B cell (primary cell): ENCODE measurements around the gene ISM1. TPM values are rescaled to one million over a fixed set of nuclear protein-coding genes. Genes with fewer than 3 reads are reported as not detected.

Source experiments
- ATAC-seq: fragments of 200-7000 bp; cut with Tn5 transposase; one replicate; pipeline ENCODE4 v1.10.0; 2021; ENCODE audit warnings: low read depth, mild to moderate bottlenecking, moderate number of reproducible peaks, moderate library complexity
- CTCF ChIA-PET: fragments of 350-600 bp; sonication (Branson Sonifier 250); formaldehyde crosslinking; loops from one replicate; lab custom pipeline; 2021; ENCODE audit warnings: antibody characterized with exemption, inconsistent platforms; lab: Charles Lee
- POLR2A ChIA-PET: fragments of 350-600 bp; sonication (Branson Sonifier 250); formaldehyde crosslinking; loops from one replicate; lab custom pipeline; 2021; ENCODE audit warnings: antibody characterized with exemption; lab: Charles Lee
- DNase-seq: peaks from one replicate; pipeline ENCODE4 v3.0.0; 2013
- H2AFZ ChIP-seq: 2 replicates; pipeline ENCODE4 v1.6.1; 2012; ENCODE audit warnings: mild to moderate bottlenecking, low read depth, low read length; ENCODE audit not compliant: insufficient read depth, poor library complexity, severe bottlenecking
- H3K27ac ChIP-seq, 2 donors: 1 replicate in 1 of 2; 2 replicates in 1 of 2; pipeline ENCODE4 v1.5.1; 2012 to 2013; ENCODE audit warnings: low read length in 2 of 2, mild to moderate bottlenecking in 2 of 2, moderate library complexity in 1 of 2
- H3K27me3 ChIP-seq, 4 experiments: fragments of 200-600 bp in 1 of 4; sonication (generic) in 1 of 4; replicated peaks in 1 of 4; 1 replicate in 2 of 4; 2 replicates in 2 of 4; pipeline versions ENCODE4 v1.6.1 to v1.7.0; 2013 to 2016; ENCODE audit warnings: low read length in 3 of 4, mild to moderate bottlenecking in 2 of 4, mixed read lengths in 1 of 4, moderate library complexity in 1 of 4; ENCODE audit not compliant: insufficient read depth in 4 of 4, control insufficient read depth in 3 of 4; ENCODE audit errors: control extremely low read depth in 1 of 4
- H3K36me3 ChIP-seq, 2 experiments: replicated peaks in 1 of 2; 1 replicate in 1 of 2; 2 replicates in 1 of 2; pipeline versions ENCODE4 v1.6.1 to v1.7.1; 2013; ENCODE audit warnings: low read length in 1 of 2; ENCODE audit not compliant: insufficient read depth in 2 of 2, control insufficient read depth in 1 of 2; ENCODE audit errors: control extremely low read depth in 1 of 2, extremely low read depth in 1 of 2
- H3K4me1 ChIP-seq, 2 donors: fragments of 200-600 bp in 1 of 2; sonication (generic) in 1 of 2; 1 replicate in 1 of 2; 2 replicates in 1 of 2; pipeline versions ENCODE4 v1.5.1 to v1.6.1; 2013 to 2017; ENCODE audit warnings: low read length in 2 of 2; ENCODE audit not compliant: control insufficient read depth in 2 of 2, insufficient read depth in 2 of 2
- H3K4me2 ChIP-seq: replicated peaks from 2 replicates; pipeline ENCODE3; 2012; ENCODE audit warnings: mild to moderate bottlenecking, low read depth, low read length; ENCODE audit not compliant: poor library complexity, severe bottlenecking
- H3K4me3 ChIP-seq, 5 experiments: fragments of 200-600 bp in 1 of 5; sonication (generic) in 1 of 5; 1 replicate in 3 of 5; 2 replicates in 2 of 5; pipeline versions ENCODE4 v1.5.1 to v1.7.0; 2011 to 2016; ENCODE audit warnings: low read length in 4 of 5, mild to moderate bottlenecking in 4 of 5, low read depth in 2 of 5, control low read depth in 1 of 5, moderate library complexity in 1 of 5; ENCODE audit not compliant: insufficient read depth in 1 of 5; ENCODE audit errors: control extremely low read depth in 1 of 5, extremely low read depth in 1 of 5
- H3K79me2 ChIP-seq: fragments of 200-600 bp; sonication (generic); one replicate; pipeline ENCODE4 v1.6.0; 2016; ENCODE audit warnings: low read length; ENCODE audit not compliant: control insufficient read depth, insufficient read depth
- H3K9ac ChIP-seq: fragments of 200-600 bp; sonication (generic); 2 replicates; pipeline ENCODE4 v1.6.1; 2017; ENCODE audit warnings: mild to moderate bottlenecking, low read length, moderate library complexity
- H3K9me3 ChIP-seq, 3 donors: one replicate each; pipeline versions ENCODE4 v1.6.1 to v1.7.1; 2013; ENCODE audit warnings: low read length in 2 of 3; ENCODE audit not compliant: control insufficient read depth in 2 of 3, insufficient read depth in 1 of 3; ENCODE audit errors: control extremely low read depth in 1 of 3
- H4K20me1 ChIP-seq: 2 replicates; pipeline ENCODE4 v1.6.0; 2012; ENCODE audit warnings: mild to moderate bottlenecking, low read length; ENCODE audit not compliant: insufficient read depth, control insufficient read depth, poor library complexity, severe bottlenecking
- H3K27ac Mint-ChIP-seq: one replicate; pipeline ENCODE4 v1.8.0; 2021; ENCODE audit warnings: mixed read lengths
- H3K27me3 Mint-ChIP-seq: one replicate; pipeline ENCODE4 v1.8.0; 2021; ENCODE audit warnings: mixed read lengths
- H3K4me1 Mint-ChIP-seq: one replicate; pipeline ENCODE4 v1.8.0; 2021; ENCODE audit warnings: mixed read lengths
- H3K4me3 Mint-ChIP-seq: one replicate; pipeline ENCODE4 v1.8.0; 2021; ENCODE audit warnings: mixed read lengths
- H3K9me3 Mint-ChIP-seq: one replicate; pipeline ENCODE4 v1.8.0; 2022; ENCODE audit warnings: mixed read lengths; ENCODE audit not compliant: insufficient read depth
- EZH2 ChIP-seq: IDR thresholded peaks from 2 replicates; pipeline ENCODE4 v1.6.1; 2012; ENCODE audit warnings: borderline replicate concordance, low read depth, mild to moderate bottlenecking, moderate library complexity, low read length; ENCODE audit not compliant: insufficient read depth, poor library complexity, severe bottlenecking
- WGBS: methylation state at CpG from one replicate; pipeline ENCODE4 v1.1.5; 2013; ENCODE audit warnings: missing lambda C conversion rate; ENCODE audit not compliant: insufficient coverage; 5-methylcytosine and 5-hydroxymethylcytosine counted together
- intact Hi-C: fragments of 100-400 bp; cut with micrococcal nuclease; formaldehyde crosslinking; loops from one replicate; pipeline ENCODE4 v1.10.0; 2022
- polyA plus RNA-seq: library from polyadenylated mRNA; depleted of rRNA; stranded (reverse); fragments of >200 nt; gene quantifications from 2 replicates; pipeline ENCODE4 v1.2.3, GENCODE V29; 2012
- total RNA-seq, 2 donors: library from RNA; stranded (reverse); fragments of 120-200 nt in 1 of 2; gene quantifications; 1 replicate in 1 of 2; 2 replicates in 1 of 2; pipeline versions ENCODE4 v1.2.3 to v1.2.4, GENCODE V29; 2013 to 2022
- TF ChIP-seq, protein P1 (sequence below): fragments of 200-600 bp; IDR thresholded peaks from one replicate; pipeline ENCODE4 v1.8.0; 2022; ENCODE audit warnings: antibody characterized with exemption, mild to moderate bottlenecking

Gene ISM1
- total and polyA plus RNA-seq, 2 donors (not counting 1 experiment from before 2014, with no cell fraction given): not detected

DNA sequence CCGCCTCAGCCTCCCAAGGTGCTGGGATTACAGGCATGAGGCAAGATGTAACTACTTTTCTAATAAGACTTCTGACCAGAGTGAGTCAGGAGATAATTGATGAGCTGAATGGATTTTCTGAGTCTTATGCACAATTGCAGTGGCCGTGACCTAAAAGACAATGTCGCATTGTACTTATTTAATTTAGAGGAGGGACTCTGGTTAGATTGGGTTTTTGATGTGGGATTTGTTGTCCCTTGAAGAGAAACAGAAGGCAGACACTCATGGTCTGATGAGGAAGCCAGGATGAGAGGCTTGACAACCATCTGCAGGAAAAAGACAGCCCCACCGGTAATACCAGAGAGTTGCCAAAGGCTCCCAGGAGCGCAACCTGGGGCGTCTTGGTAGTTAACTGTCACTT lies 68.0 kb downstream of the ISM1 start:
- Histone ChIP-seq H3K27me3 (peaks cover 0 to 3% (median 0%) of the 10 kb centered on the region in 4 experiments), H3K4me2 (no peak overlapping the region), H3K36me3 (no peaks in the 10 kb centered on the region), H4K20me1 (no peaks in the 10 kb centered on the region), H3K79me2 (no peaks in the 10 kb centered on the region), H3K4me1 (no peaks in the 10 kb centered on the region), H3K9ac (no peak overlapping the region), H3K4me3 (no peak overlapping the region), H3K27ac (no peak overlapping the region), H3K9me3 (no peaks in the 10 kb centered on the region), H2AFZ (no peak overlapping the region)
- ChIA-PET CTCF (no interaction called here), POLR2A (no interaction called here)
- TF ChIP-seq, protein P1, sequence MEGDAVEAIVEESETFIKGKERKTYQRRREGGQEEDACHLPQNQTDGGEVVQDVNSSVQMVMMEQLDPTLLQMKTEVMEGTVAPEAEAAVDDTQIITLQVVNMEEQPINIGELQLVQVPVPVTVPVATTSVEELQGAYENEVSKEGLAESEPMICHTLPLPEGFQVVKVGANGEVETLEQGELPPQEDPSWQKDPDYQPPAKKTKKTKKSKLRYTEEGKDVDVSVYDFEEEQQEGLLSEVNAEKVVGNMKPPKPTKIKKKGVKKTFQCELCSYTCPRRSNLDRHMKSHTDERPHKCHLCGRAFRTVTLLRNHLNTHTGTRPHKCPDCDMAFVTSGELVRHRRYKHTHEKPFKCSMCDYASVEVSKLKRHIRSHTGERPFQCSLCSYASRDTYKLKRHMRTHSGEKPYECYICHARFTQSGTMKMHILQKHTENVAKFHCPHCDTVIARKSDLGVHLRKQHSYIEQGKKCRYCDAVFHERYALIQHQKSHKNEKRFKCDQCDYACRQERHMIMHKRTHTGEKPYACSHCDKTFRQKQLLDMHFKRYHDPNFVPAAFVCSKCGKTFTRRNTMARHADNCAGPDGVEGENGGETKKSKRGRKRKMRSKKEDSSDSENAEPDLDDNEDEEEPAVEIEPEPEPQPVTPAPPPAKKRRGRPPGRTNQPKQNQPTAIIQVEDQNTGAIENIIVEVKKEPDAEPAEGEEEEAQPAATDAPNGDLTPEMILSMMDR: no peak
- no peak for TF ChIP-seq EZH2
- ATAC-seq (no peak), DNase-seq (no peak)
- no peak overlapping the region for H3K27ac Mint-ChIP-seq
- no peak overlapping the region for H3K4me3 Mint-ChIP-seq
- H3K27me3 Mint-ChIP-seq: no peaks in the 10 kb centered on the region
- H3K4me1 Mint-ChIP-seq: no peaks in the 10 kb centered on the region
- intact Hi-C loops: no loop called here
- no peaks in the 10 kb centered on the region for H3K9me3 Mint-ChIP-seq
- 44% methylated on average over 3 of the region's 6 CpGs for WGBS

DNA sequence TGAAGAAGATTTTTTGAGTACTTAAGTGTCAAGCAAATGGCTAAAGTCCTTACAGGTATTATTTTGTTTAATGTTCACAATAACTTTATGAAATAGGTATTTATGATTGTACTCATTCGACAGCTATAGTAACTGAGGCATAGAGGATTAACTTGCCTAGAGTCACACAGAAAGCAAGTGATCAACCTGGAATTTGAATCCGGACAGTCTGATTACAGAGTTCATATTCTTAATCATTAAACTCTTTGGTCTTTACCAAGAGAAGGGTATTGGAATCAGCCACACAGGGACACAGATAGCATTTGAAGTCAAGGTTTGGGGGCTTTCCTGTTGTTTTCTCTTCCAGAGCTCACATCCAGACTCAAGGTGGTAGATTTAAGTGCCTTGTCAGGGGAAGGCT lies 69.7 kb downstream of the ISM1 start:
- intact Hi-C loops: no loop called here
- Mint-ChIP-seq H3K9me3 (no peaks in the 10 kb centered on the region), H3K27ac (no peak overlapping the region), H3K27me3 (no peaks in the 10 kb centered on the region), H3K4me1 (no peaks in the 10 kb centered on the region), H3K4me3 (no peak overlapping the region)
- no peak overlapping the region for H3K9ac ChIP-seq
- H3K27me3 ChIP-seq: no peaks in the 10 kb centered on the region
- ATAC-seq (no peak), DNase-seq (no peak)
- no peaks in the 10 kb centered on the region for H3K36me3 ChIP-seq
- no peaks in the 10 kb centered on the region for H3K9me3 ChIP-seq
- no peak overlapping the region for H3K4me2 ChIP-seq
- ChIA-PET POLR2A (no interaction called here), CTCF (no interaction called here)
- no peaks in the 10 kb centered on the region for H4K20me1 ChIP-seq
- no peaks in the 10 kb centered on the region for H3K4me1 ChIP-seq
- H3K4me3 ChIP-seq: no peak overlapping the region
- TF ChIP-seq EZH2: no peak
- TF ChIP-seq, protein P1: no peak
- no peaks in the 10 kb centered on the region for H3K79me2 ChIP-seq
- H3K27ac ChIP-seq: no peak overlapping the region
- H2AFZ ChIP-seq: no peak overlapping the region
- whole genome bisulfite sequencing: no CpG with 5 or more reads among the region's 2 CpGs
